HepG2 (cell line): ENCODE results near the gene ARL8A. TPM values are rescaled to one million over a fixed set of nuclear protein-coding genes. Genes with fewer than 3 reads are reported as not detected.

Experiments used
- ATAC-seq: fragments of 200-7000 bp; cut with Tn5 transposase; 3 replicates; pipeline ENCODE4 v1.9.1; 2020; ENCODE audit warnings: mild to moderate bottlenecking, moderate library complexity
- BruUV-seq: library from RNA; stranded (reverse); fragments of 400-500 nt; replicated peaks from 2 replicates; lab custom pipeline; 2021; lab: Mats Ljungman, UMichigan
- CTCF ChIA-PET: fragments of 300-600 bp; formaldehyde crosslinking; extraction: SDS; loops from one replicate; lab custom pipeline; 2021; ENCODE audit warnings: low total read pairs, inconsistent platforms, low intra/inter-chr PET ratio; lab: Yijun Ruan, JAX
- POLR2A ChIA-PET: fragments of 350-600 bp; sonication (Branson Sonifier 250); formaldehyde crosslinking; loops from one replicate; lab custom pipeline; 2020; ENCODE audit warnings: antibody characterized with exemption, inconsistent platforms; lab: Yijun Ruan, JAX
- DNase-seq: peaks from one replicate; pipeline ENCODE4 v3.0.0-alpha.2; 2015; ENCODE audit warnings: low spot score
- FAIRE-seq: peaks from 3 replicates; lab custom pipeline; 2011; peaks lifted over from hg19 to GRCh38; lab: Jason Lieb, UNC
- H2AFZ ChIP-seq: one replicate; pipeline ENCODE4 v1.6.1; 2011; ENCODE audit warnings: low read length, inconsistent platforms
- H3K27ac ChIP-seq: fragments of 300-600 bp; 3 replicates; pipeline ENCODE4 v1.8.0; 2011; ENCODE audit warnings: mixed run types, mild to moderate bottlenecking, mixed read lengths, low read length, inconsistent platforms; ENCODE audit not compliant: insufficient read depth; ENCODE audit errors: extremely low read length
- H3K27me3 ChIP-seq, 2 experiments: fragments of 200-600 bp in 1 of 2; 2 replicates in 1 of 2; 3 replicates in 1 of 2; pipeline versions ENCODE4 v1.6.0 to v1.8.0; 2011; ENCODE audit warnings: low read length in 2 of 2, mild to moderate bottlenecking in 2 of 2, moderate library complexity in 2 of 2, inconsistent platforms in 1 of 2; ENCODE audit not compliant: insufficient read depth in 2 of 2, control insufficient read depth in 1 of 2
- H3K36me3 ChIP-seq, 2 experiments: fragments of 200-600 bp in 1 of 2; replicated peaks in 1 of 2; 2 replicates in 1 of 2; 3 replicates in 1 of 2; pipeline versions ENCODE4 v1.5.1 to v1.8.0; 2011; ENCODE audit warnings: low read length in 2 of 2, inconsistent platforms in 1 of 2; ENCODE audit not compliant: insufficient read depth in 2 of 2, control insufficient read depth in 1 of 2
- H3K4me1 ChIP-seq: 2 replicates; pipeline ENCODE4 v1.5.1; 2012; ENCODE audit warnings: low read length, inconsistent platforms; ENCODE audit not compliant: insufficient read depth
- H3K4me2 ChIP-seq: 2 replicates; pipeline ENCODE4 v1.6.0; 2011; ENCODE audit warnings: low read depth, low read length, inconsistent platforms
- H3K4me3 ChIP-seq, 3 experiments: fragments of 200-600 bp in 1 of 3; sonication (generic), shearing (Covaris generic) in 1 of 3; replicated peaks in 1 of 3; 2 replicates each; pipeline ENCODE4 v1.5.1; 2011 to 2016; ENCODE audit warnings: low read length in 3 of 3, inconsistent platforms in 2 of 3, low read depth in 2 of 3, mild to moderate bottlenecking in 2 of 3, control low read depth in 1 of 3, mixed read lengths in 1 of 3; ENCODE audit not compliant: insufficient read depth in 1 of 3
- H3K79me2 ChIP-seq: one replicate; pipeline ENCODE4 v1.6.1; 2011; ENCODE audit warnings: low read length, inconsistent platforms; ENCODE audit not compliant: insufficient read depth
- H3K9ac ChIP-seq: 2 replicates; pipeline ENCODE4 v1.6.0; 2011; ENCODE audit warnings: mild to moderate bottlenecking, low read depth, low read length, inconsistent platforms; ENCODE audit not compliant: insufficient read depth
- H3K9me3 ChIP-seq: 2 replicates; pipeline ENCODE4 v1.5.1; 2012; ENCODE audit warnings: mild to moderate bottlenecking, low read length
- H4K20me1 ChIP-seq: 2 replicates; pipeline ENCODE4 v1.6.0; 2011; ENCODE audit warnings: inconsistent platforms, mild to moderate bottlenecking, low read length, moderate library complexity; ENCODE audit not compliant: insufficient read depth
- CEBPB ChIP-seq: IDR thresholded peaks from 2 replicates; pipeline ENCODE4 v1.6.1; 2011; ENCODE audit warnings: low read depth, low read length, improper control_type of control experiment, borderline replicate concordance
- CSRNP2 ChIP-seq: sonication (generic); formaldehyde crosslinking; conservative IDR thresholded peaks from 2 replicates; pipeline ENCODE4 v1.8.0; 2022; ENCODE audit warnings: low read depth, missing genetic modification reagents
- ERF ChIP-seq: IDR thresholded peaks from 2 replicates; pipeline ENCODE4 v1.6.1; 2018; ENCODE audit warnings: missing biosample characterization, missing genetic modification reagents
- KMT2B ChIP-seq: IDR thresholded peaks from 2 replicates; pipeline ENCODE4 v1.6.1; 2016; ENCODE audit warnings: missing genetic modification reagents, missing compliant biosample characterization
- NR2F1 ChIP-seq, 2 experiments: fragments of 450-650 bp in 1 of 2; formaldehyde crosslinking in 1 of 2; IDR thresholded peaks; 2 replicates each; pipeline versions ENCODE4 v1.5.0 to v1.6.1; 2016 to 2020; ENCODE audit warnings: mild to moderate bottlenecking in 1 of 2, missing compliant biosample characterization in 1 of 2, missing genetic modification reagents in 1 of 2, moderate library complexity in 1 of 2
- PRPF4 ChIP-seq: fragments of 200-400 bp; formaldehyde crosslinking; IDR thresholded peaks from 2 replicates; pipeline ENCODE4 v1.6.1; 2016; ENCODE audit warnings: low read length, low read depth; ENCODE audit not compliant: poor library complexity, severe bottlenecking
- TCF12 ChIP-seq, 2 experiments: fragments of 450-650 bp in 1 of 2; sonication (generic) in 1 of 2; formaldehyde crosslinking in 1 of 2; IDR thresholded peaks; 2 replicates each; pipeline versions ENCODE4 v1.6.1 to v1.8.0; 2017 to 2022; ENCODE audit warnings: antibody characterized with exemption in 1 of 2, mild to moderate bottlenecking in 1 of 2, missing genetic modification reagents in 1 of 2, moderate library complexity in 1 of 2
- TFDP2 ChIP-seq: sonication (generic); formaldehyde crosslinking; IDR thresholded peaks from 2 replicates; pipeline ENCODE4 v1.4.0; 2020; ENCODE audit warnings: missing genetic modification reagents
- ZC3H4 ChIP-seq: sonication (generic); formaldehyde crosslinking; IDR thresholded peaks from 2 replicates; pipeline ENCODE4 v1.4.0; 2020; ENCODE audit warnings: missing genetic modification reagents, borderline replicate concordance
- ZFP36L1 ChIP-seq: sonication (generic); formaldehyde crosslinking; IDR thresholded peaks from 2 replicates; pipeline ENCODE4 v1.8.0; 2022; ENCODE audit warnings: mild to moderate bottlenecking, missing genetic modification reagents, moderate library complexity
- ZFYVE20 ChIP-seq: sonication (generic); formaldehyde crosslinking; IDR thresholded peaks from 2 replicates; pipeline ENCODE4 v1.8.0; 2023; ENCODE audit warnings: low read depth, mild to moderate bottlenecking, moderate library complexity, missing genetic modification reagents, borderline replicate concordance
- ZNF333 ChIP-seq: sonication (generic); formaldehyde crosslinking; IDR thresholded peaks from 2 replicates; pipeline ENCODE4 v1.4.0; 2020; ENCODE audit warnings: mild to moderate bottlenecking, missing genetic modification reagents, borderline replicate concordance
- ZNF598 ChIP-seq: sonication (generic); formaldehyde crosslinking; IDR thresholded peaks from 2 replicates; pipeline ENCODE4 v1.5.1; 2020; ENCODE audit warnings: mild to moderate bottlenecking, missing genetic modification reagents, borderline replicate concordance
- ZNF7 ChIP-seq: IDR thresholded peaks from 2 replicates; pipeline ENCODE4 v1.6.1; 2016; ENCODE audit warnings: missing biosample characterization, missing genetic modification reagents
- ZNF891 ChIP-seq: sonication (generic); formaldehyde crosslinking; IDR thresholded peaks from 2 replicates; pipeline ENCODE4 v1.5.0; 2020; ENCODE audit warnings: mild to moderate bottlenecking, missing genetic modification reagents
- WGBS: methylation state at CpG from one replicate; pipeline ENCODE4 v1.1.6; 2017; ENCODE audit warnings: low lambda C conversion rate; 5-methylcytosine and 5-hydroxymethylcytosine counted together
- in situ Hi-C: cut with HindIII; loops from 2 replicates; pipeline ENCODE4 v1.10.0; 2017; ENCODE audit warnings: low pct_unique_long_range_greater_than_20kb; ENCODE audit not compliant: extremely low pct_ligation_motif_present
- intact Hi-C: fragments of 100-400 bp; cut with micrococcal nuclease; formaldehyde crosslinking; loops from one replicate; pipeline ENCODE4 v1.10.0; 2022; ENCODE audit not compliant: unreplicated experiment
- polyA plus RNA-seq, 8 experiments: library from polyadenylated mRNA; depleted of rRNA in 3 of 8; stranded (reverse) in 7 of 8; unstranded in 1 of 8; fragments of >200 nt; fragmentation: Illumina TruSeq in 4 of 8; extraction: Trizol in 4 of 8; gene quantifications; 2 replicates each; pipeline versions ENCODE4 v1.2.1 to v1.2.3, GENCODE V29; 2011 to 2016; ENCODE audit warnings: low read depth in 4 of 8, missing spikeins in 1 of 8, mixed read lengths in 1 of 8; ENCODE audit not compliant: insufficient read depth in 1 of 8
- total RNA-seq, 5 experiments: library from RNA; depleted of rRNA; stranded (reverse); fragments of >200 nt; fragmentation: Illumina TruSeq; extraction: Trizol; gene quantifications; 2 replicates each; pipeline ENCODE4 v1.2.3, GENCODE V29; 2016; ENCODE audit warnings: low read depth in 1 of 5

The ARL8A gene
- total and polyA plus RNA-seq, 2 of the 13 experiments (the other 11 are each of a cell fraction or from before 2014, with no cell fraction given) = 2.7 to 23.4 TPM

GRCh38 chr1:202104073-202104472 is 40.5 kb downstream of the ARL8A start:
- ATAC-seq (no peak), DNase-seq (no peak), FAIRE-seq (no peak)
- peaks cover 3 to 5% of the 10 kb centered on the region in 2 experiments; a peak in 2 of 5 replicates for H3K27me3 ChIP-seq
- no peak overlapping the region for H3K27ac ChIP-seq
- H3K4me2 ChIP-seq = no peak overlapping the region
- no peak for TF ChIP-seq ZNF891
- no peak for TF ChIP-seq TCF12 (IDR thresholded peaks at IDR 0.05)
- TF ChIP-seq TCF12 (CRISPR knock-in tag; IDR thresholded peaks at IDR 0.05) = no peak
- TF ChIP-seq TFDP2 (CRISPR knock-in tag) = no peak
- no peak for TF ChIP-seq ERF (CRISPR knock-in tag)
- no peak for TF ChIP-seq CSRNP2 (CRISPR knock-in tag)
- no peak for TF ChIP-seq ZFYVE20
- TF ChIP-seq ZFP36L1 (CRISPR knock-in tag) = no peak
- TF ChIP-seq NR2F1 (CRISPR knock-in tag; IDR thresholded peaks at IDR 0.05) = no peak
- no peak for TF ChIP-seq ZNF7 (CRISPR knock-in tag)
- no peak for TF ChIP-seq ZC3H4 (CRISPR knock-in tag)
- TF ChIP-seq ZNF598 (CRISPR knock-in tag) = no peak
- no peak for TF ChIP-seq PRPF4
- TF ChIP-seq CEBPB = no peak
- TF ChIP-seq ZNF333 = no peak
- no peak for TF ChIP-seq KMT2B (CRISPR knock-in tag)
- in situ Hi-C loops = no loop called here
- no peaks in the 10 kb centered on the region for H3K9me3 ChIP-seq
- intact Hi-C loops = no loop called here
- H3K4me1 ChIP-seq = peaks cover 37% of the 10 kb centered on the region
- WGBS = 60% methylated on average over 10 of the region's 10 CpGs
- no peaks in the 10 kb centered on the region for H3K36me3 ChIP-seq
- H3K79me2 ChIP-seq = no peaks in the 10 kb centered on the region
- ChIA-PET POLR2A (no interaction called here), CTCF (no interaction called here)
- no peaks in the 10 kb centered on the region for H4K20me1 ChIP-seq
- no peak overlapping the region for H3K4me3 ChIP-seq
- BruUV-seq = no TSS peak
- no peak overlapping the region for H2AFZ ChIP-seq
- H3K9ac ChIP-seq = no peak overlapping the region
